Nephron (organoid): Measurements from ENCODE around the gene IQGAP2.

Experiments used
- H3K27ac Mint-ChIP-seq, 3 experiments: 2 replicates each; pipeline ENCODE4 v1.8.0; 2020; ENCODE audit warnings: mixed read lengths in 3 of 3, mild to moderate bottlenecking in 2 of 3, moderate library complexity in 1 of 3
- H3K27me3 Mint-ChIP-seq: 2 replicates; pipeline ENCODE4 v1.8.0; 2021; ENCODE audit warnings: low read depth, mild to moderate bottlenecking, moderate library complexity, mixed read lengths
- H3K36me3 Mint-ChIP-seq: 2 replicates; pipeline ENCODE4 v1.8.0; 2020; ENCODE audit warnings: low read depth, mixed read lengths
- H3K4me1 Mint-ChIP-seq: 2 replicates; pipeline ENCODE4 v1.8.0; 2020; ENCODE audit warnings: mixed read lengths
- H3K4me3 Mint-ChIP-seq, 3 experiments: 2 replicates each; pipeline ENCODE4 v1.8.0; 2020; ENCODE audit warnings: mild to moderate bottlenecking in 3 of 3, mixed read lengths in 3 of 3, moderate library complexity in 2 of 3
- H3K9me3 Mint-ChIP-seq: 2 replicates; pipeline ENCODE4 v1.8.0; 2020; ENCODE audit warnings: mixed read lengths
- TF ChIP-seq, protein P1 (sequence below), 3 experiments: fragments of 200-600 bp; sonication (generic); IDR thresholded peaks; one replicate each; pipeline ENCODE4 v1.5.0; 2021; ENCODE audit warnings: antibody characterized with exemption in 3 of 3; ENCODE audit not compliant: unreplicated experiment in 3 of 3

The IQGAP2 gene

DNA sequence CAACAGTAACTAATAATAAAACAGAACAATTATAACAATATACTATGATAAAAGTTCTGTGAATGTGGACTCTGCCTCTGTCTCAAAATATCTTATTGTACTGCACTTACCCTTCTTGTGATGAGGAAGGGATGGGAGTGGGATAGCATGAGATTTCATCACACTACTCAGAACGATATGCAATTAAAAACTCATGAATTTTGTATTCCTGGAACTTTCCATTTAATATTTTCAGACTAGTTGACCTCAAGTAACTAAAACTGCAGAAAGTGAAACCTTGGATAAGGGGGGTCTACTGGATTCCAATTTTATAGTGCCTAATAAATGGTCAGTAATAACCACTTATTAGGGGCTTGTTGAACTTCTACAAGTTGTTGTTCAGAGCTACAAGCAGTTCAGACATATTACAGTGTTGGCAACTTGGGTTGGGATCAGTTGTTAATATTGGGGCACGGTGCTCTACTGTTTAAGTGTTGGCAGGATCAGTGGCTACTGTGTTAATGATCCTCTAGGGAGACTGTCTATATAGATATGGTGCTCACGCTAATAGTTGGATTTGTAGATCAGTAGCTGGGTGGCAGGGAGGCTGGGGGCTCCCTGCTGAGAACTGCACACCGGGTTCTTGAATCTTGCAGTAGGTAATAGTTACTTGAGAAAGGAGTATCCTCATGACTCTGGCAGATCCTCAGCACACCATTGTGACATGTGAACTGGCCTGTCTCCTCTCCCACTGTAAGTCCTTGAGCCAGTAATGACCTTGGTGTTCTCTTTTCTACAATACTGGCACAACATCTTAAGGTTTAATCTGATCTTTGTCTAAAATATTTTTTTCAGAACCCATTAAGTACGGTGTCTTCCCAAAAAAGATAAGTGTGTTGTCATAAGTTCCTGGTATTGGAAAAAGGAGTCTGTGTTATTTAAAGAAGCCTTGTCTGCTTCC, 158.1 kb downstream of the IQGAP2 start:
- H3K4me3 Mint-ChIP-seq, result no peak overlapping the region
- peak overlapping the region in 2 of 3 experiments; percentile 60 to 90 for H3K27ac Mint-ChIP-seq
- peaks cover 31% of the 10 kb centered on the region for H3K4me1 Mint-ChIP-seq
- H3K36me3 Mint-ChIP-seq, result no peaks in the 10 kb centered on the region
- H3K9me3 Mint-ChIP-seq, result no peaks in the 10 kb centered on the region
- H3K27me3 Mint-ChIP-seq, result peaks cover 3% of the 10 kb centered on the region
- TF ChIP-seq, protein P1, sequence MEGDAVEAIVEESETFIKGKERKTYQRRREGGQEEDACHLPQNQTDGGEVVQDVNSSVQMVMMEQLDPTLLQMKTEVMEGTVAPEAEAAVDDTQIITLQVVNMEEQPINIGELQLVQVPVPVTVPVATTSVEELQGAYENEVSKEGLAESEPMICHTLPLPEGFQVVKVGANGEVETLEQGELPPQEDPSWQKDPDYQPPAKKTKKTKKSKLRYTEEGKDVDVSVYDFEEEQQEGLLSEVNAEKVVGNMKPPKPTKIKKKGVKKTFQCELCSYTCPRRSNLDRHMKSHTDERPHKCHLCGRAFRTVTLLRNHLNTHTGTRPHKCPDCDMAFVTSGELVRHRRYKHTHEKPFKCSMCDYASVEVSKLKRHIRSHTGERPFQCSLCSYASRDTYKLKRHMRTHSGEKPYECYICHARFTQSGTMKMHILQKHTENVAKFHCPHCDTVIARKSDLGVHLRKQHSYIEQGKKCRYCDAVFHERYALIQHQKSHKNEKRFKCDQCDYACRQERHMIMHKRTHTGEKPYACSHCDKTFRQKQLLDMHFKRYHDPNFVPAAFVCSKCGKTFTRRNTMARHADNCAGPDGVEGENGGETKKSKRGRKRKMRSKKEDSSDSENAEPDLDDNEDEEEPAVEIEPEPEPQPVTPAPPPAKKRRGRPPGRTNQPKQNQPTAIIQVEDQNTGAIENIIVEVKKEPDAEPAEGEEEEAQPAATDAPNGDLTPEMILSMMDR (IDR thresholded peaks at IDR 0.05; ENCODE audit: unreplicated experiment in 3 of 3), result no peak

DNA sequence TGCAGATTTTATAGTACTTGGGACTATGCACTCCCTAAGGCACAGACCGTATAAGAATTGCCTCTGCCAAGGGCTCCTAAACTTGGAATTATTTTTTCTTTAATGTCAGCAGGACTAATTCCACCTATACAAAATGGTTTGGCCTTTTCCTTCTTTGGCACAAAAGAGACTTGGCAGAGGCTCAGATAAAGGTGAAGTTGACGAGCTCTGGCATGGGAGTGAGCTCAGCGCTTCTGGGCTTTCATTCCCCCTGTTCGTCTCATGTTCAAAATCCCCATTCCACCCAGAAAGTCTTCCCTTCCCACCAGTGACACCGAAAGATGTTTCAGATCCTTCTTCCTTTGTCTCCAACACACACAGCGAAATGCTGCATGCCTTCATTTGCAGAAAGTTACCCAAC, 158.9 kb downstream of the IQGAP2 start:
- peaks cover 3% of the 10 kb centered on the region for H3K27me3 Mint-ChIP-seq
- H3K27ac Mint-ChIP-seq, result peak overlapping the region in 2 of 3 experiments; percentile 60 to 90
- H3K4me3 Mint-ChIP-seq, result no peak overlapping the region
- H3K4me1 Mint-ChIP-seq, result peaks cover 31% of the 10 kb centered on the region
- no peaks in the 10 kb centered on the region for H3K9me3 Mint-ChIP-seq
- TF ChIP-seq, protein P1 (IDR thresholded peaks at IDR 0.05; ENCODE audit: unreplicated experiment in 3 of 3), result no peak
- H3K36me3 Mint-ChIP-seq, result no peaks in the 10 kb centered on the region

DNA sequence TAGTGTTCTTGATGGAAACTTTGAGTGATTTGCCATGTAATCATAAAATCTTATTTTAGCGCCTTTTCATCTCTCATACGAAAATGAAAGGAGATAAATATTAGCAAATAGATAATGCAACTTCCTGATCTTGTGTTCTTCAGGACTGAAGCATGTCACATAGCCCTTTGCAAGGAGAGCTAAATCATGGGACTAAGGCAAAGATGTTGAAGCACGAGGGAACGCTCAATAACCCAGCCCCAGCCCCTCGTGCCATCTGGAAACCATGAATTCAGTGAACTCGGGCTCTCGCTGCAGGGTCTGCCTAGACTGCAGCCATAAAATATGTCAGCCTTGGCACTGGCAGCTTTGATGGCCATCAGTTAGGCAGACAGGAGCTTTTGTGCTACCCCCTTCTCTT, 161.9 kb downstream of the IQGAP2 start:
- no peak overlapping the region for H3K4me3 Mint-ChIP-seq
- H3K36me3 Mint-ChIP-seq, result no peaks in the 10 kb centered on the region
- H3K27ac Mint-ChIP-seq, result no peak overlapping the region
- peaks cover 31% of the 10 kb centered on the region for H3K4me1 Mint-ChIP-seq
- H3K9me3 Mint-ChIP-seq, result no peaks in the 10 kb centered on the region
- H3K27me3 Mint-ChIP-seq, result no peaks in the 10 kb centered on the region
- TF ChIP-seq, protein P1 (IDR thresholded peaks at IDR 0.05; ENCODE audit: unreplicated experiment in 3 of 3), result no peak

DNA sequence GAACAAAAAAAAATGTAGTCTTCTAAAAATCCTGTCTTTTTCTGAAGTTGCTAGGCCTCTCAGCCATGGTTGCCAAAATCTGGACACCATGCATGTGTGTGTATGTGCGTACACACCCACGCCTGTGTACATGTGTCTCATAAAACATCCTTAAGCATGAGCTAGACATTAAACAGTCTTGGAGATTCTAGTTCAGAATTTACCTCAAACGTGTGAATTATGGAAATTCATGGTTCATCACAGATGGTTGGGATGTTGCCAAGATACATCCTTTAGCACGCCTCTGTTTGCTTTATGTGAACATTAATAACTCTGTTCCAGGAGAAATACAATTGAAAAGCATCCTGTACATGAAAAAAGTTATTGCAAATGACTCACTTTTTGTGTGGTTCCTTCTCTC, 167.1 kb downstream of the IQGAP2 start:
- no peaks in the 10 kb centered on the region for H3K27me3 Mint-ChIP-seq
- H3K4me1 Mint-ChIP-seq, result peaks cover 5% of the 10 kb centered on the region
- TF ChIP-seq, protein P1 (IDR thresholded peaks at IDR 0.05; ENCODE audit: unreplicated experiment in 3 of 3), result no peak

DNA sequence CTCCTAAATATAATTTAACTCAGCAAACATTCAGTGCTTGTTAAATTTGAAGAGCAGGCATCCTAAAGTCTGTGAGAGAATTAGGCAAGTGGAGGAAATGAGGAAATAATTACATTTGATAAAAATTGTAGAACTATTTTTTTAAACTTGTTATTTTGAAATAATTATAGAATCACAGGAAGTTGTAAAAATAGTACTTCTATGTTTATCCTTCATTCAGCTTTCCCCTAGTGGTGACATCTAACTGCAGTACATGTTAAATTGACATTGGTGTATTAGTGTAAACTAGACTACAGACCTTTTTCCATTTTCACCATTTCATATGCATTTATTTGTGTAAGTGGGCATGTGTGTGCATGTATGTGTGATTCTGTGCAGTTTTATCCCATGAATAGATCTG, 168.5 kb downstream of the IQGAP2 start:
- Mint-ChIP-seq H3K9me3 (no peaks in the 10 kb centered on the region), H3K4me1 (peaks cover 10% of the 10 kb centered on the region), H3K4me3 (no peak overlapping the region), H3K36me3 (no peaks in the 10 kb centered on the region), H3K27me3 (no peaks in the 10 kb centered on the region), H3K27ac (no peak overlapping the region)
- TF ChIP-seq, protein P1 (IDR thresholded peaks at IDR 0.05; ENCODE audit: unreplicated experiment in 3 of 3), result peak in 1 of 3 experiments; percentile 9

More for the DNA sequence above, 167.1 kb downstream of the IQGAP2 start:
- Mint-ChIP-seq H3K4me3 (no peak overlapping the region), H3K36me3 (no peaks in the 10 kb centered on the region), H3K27ac (peak overlapping the region in 2 of 3 experiments; percentile 48 to 59), H3K9me3 (no peaks in the 10 kb centered on the region)
